Caco-2 (cell line): ENCODE measurements around the gene TFPI. TPM values are rescaled to one million over a fixed set of nuclear protein-coding genes. Genes with fewer than 3 reads are reported as not detected.

ENCODE experiments used
- BruUV-seq: library from RNA; stranded (reverse); fragments of 400-500 nt; replicated peaks from 2 replicates; lab custom pipeline; 2021; lab: Mats Ljungman, UMichigan
- CTCF ChIA-PET: fragments of 300-600 bp; sonication (Branson Sonifier 250); formaldehyde crosslinking; loops from one replicate; lab custom pipeline; 2022; ENCODE audit warnings: antibody characterized with exemption; lab: Charles Lee
- POLR2A ChIA-PET: fragments of 300-600 bp; sonication (Branson Sonifier 250); formaldehyde crosslinking; loops from one replicate; lab custom pipeline; 2022; ENCODE audit warnings: antibody characterized with exemption; lab: Charles Lee
- DNase-seq, 2 experiments: peaks; one replicate each; pipeline versions ENCODE4 v3.0.0 to v3.0.0-alpha.2; 2020 to 2022
- H3K27me3 ChIP-seq: replicated peaks from 2 replicates; pipeline ENCODE4 v1.6.0; 2011; ENCODE audit warnings: low read length; ENCODE audit not compliant: control insufficient read depth, insufficient read depth
- H3K36me3 ChIP-seq: 2 replicates; pipeline ENCODE4 v1.5.1; 2011; ENCODE audit warnings: low read length; ENCODE audit not compliant: control insufficient read depth, insufficient read depth
- H3K4me1 ChIP-seq: fragments of 250-450 bp; sonication (Bioruptor Pico); 2 replicates; pipeline ENCODE4 v1.5.1; 2020; ENCODE audit warnings: mild to moderate bottlenecking
- H3K4me3 ChIP-seq: 2 replicates; pipeline ENCODE4 v1.5.1; 2011; ENCODE audit warnings: low read depth, mild to moderate bottlenecking, control low read depth, low read length
- H3K9me3 ChIP-seq: fragments of 250-450 bp; sonication (Bioruptor Pico); 2 replicates; pipeline ENCODE4 v1.5.1; 2020; ENCODE audit warnings: mild to moderate bottlenecking, moderate library complexity
- H3K27ac Mint-ChIP-seq: one replicate; pipeline ENCODE4 v1.8.0; 2022; ENCODE audit warnings: mixed read lengths; ENCODE audit not compliant: unreplicated experiment
- H3K27me3 Mint-ChIP-seq: one replicate; pipeline ENCODE4 v1.8.0; 2022; ENCODE audit warnings: mixed read lengths; ENCODE audit not compliant: insufficient read depth, unreplicated experiment
- H3K36me3 Mint-ChIP-seq: one replicate; pipeline ENCODE4 v1.8.0; 2022; ENCODE audit warnings: mild to moderate bottlenecking, mixed read lengths; ENCODE audit not compliant: insufficient read depth, unreplicated experiment
- H3K4me1 Mint-ChIP-seq: one replicate; pipeline ENCODE4 v1.8.0; 2022; ENCODE audit warnings: low read depth, mixed read lengths; ENCODE audit not compliant: unreplicated experiment
- H3K4me3 Mint-ChIP-seq: one replicate; pipeline ENCODE4 v1.8.0; 2022; ENCODE audit warnings: mild to moderate bottlenecking, moderate library complexity, mixed read lengths; ENCODE audit not compliant: unreplicated experiment
- H3K9me3 Mint-ChIP-seq: one replicate; pipeline ENCODE4 v1.8.0; 2022; ENCODE audit warnings: mixed read lengths; ENCODE audit not compliant: unreplicated experiment
- intact Hi-C: fragments of 100-400 bp; cut with micrococcal nuclease; formaldehyde crosslinking; loops from one replicate; pipeline ENCODE4 v1.10.0; 2022; ENCODE audit not compliant: unreplicated experiment
- total RNA-seq: library from RNA; stranded (reverse); gene quantifications from 2 replicates; pipeline ENCODE4 v1.2.3, GENCODE V29; 2022
- TF ChIP-seq, protein P1 (sequence below), 2 experiments: fragments of 200-600 bp in 1 of 2; IDR thresholded peaks; 1 replicate in 1 of 2; 2 replicates in 1 of 2; pipeline versions ENCODE4 v1.5.1 to v1.8.0; 2011 to 2022; ENCODE audit warnings: antibody characterized with exemption in 1 of 2, control low read depth in 1 of 2, inconsistent platforms in 1 of 2, low read depth in 1 of 2, low read length in 1 of 2, mild to moderate bottlenecking in 1 of 2, moderate library complexity in 1 of 2; ENCODE audit not compliant: insufficient read depth in 1 of 2, severe bottlenecking in 1 of 2, unreplicated experiment in 1 of 2

Gene TFPI
- total RNA-seq, 1 experiment from 2014 or later = 31.0 TPM

DNA sequence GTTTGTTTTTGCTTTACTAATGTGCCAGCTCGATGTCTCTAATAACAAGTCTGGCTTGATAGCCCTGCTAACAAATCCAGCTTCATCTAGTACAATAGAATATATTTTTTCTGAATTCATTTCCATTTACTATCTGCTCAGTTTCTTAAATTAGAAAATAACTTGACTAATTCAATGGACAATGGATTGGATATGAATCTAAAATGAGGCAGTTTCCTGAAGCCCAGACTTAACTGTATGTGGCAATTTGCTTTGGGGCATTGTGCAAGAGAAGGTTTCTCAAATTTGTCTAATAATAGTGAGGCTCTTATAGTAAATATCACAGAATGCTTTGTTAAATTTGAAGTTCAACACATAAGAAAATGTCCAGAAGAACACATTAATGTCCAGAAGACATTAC lies 132.0 kb downstream of the TFPI start:
- TF ChIP-seq, protein P1, sequence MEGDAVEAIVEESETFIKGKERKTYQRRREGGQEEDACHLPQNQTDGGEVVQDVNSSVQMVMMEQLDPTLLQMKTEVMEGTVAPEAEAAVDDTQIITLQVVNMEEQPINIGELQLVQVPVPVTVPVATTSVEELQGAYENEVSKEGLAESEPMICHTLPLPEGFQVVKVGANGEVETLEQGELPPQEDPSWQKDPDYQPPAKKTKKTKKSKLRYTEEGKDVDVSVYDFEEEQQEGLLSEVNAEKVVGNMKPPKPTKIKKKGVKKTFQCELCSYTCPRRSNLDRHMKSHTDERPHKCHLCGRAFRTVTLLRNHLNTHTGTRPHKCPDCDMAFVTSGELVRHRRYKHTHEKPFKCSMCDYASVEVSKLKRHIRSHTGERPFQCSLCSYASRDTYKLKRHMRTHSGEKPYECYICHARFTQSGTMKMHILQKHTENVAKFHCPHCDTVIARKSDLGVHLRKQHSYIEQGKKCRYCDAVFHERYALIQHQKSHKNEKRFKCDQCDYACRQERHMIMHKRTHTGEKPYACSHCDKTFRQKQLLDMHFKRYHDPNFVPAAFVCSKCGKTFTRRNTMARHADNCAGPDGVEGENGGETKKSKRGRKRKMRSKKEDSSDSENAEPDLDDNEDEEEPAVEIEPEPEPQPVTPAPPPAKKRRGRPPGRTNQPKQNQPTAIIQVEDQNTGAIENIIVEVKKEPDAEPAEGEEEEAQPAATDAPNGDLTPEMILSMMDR (IDR thresholded peaks at IDR 0.05; ENCODE audit: insufficient read depth in 1 of 2, low read depth in 1 of 2, low read length in 1 of 2, severe bottlenecking in 1 of 2, unreplicated experiment in 1 of 2) = no peak
- Mint-ChIP-seq H3K4me3 (no peak overlapping the region), H3K27me3 (no peaks in the 10 kb centered on the region), H3K36me3 (no peaks in the 10 kb centered on the region), H3K4me1 (no peaks in the 10 kb centered on the region), H3K9me3 (no peaks in the 10 kb centered on the region), H3K27ac (no peak overlapping the region)
- POLR2A ChIA-PET = no interaction called here
- CTCF ChIA-PET = no interaction called here
- H3K9me3 ChIP-seq = no peaks in the 10 kb centered on the region
- intact Hi-C loops = no loop called here
- no peaks in the 10 kb centered on the region for H3K27me3 ChIP-seq
- no peaks in the 10 kb centered on the region for H3K4me1 ChIP-seq
- H3K36me3 ChIP-seq = no peaks in the 10 kb centered on the region
- no peak for DNase-seq
- H3K4me3 ChIP-seq = no peak overlapping the region
- no TSS peak for BruUV-seq

GRCh38 chr2:187421519-187421918 lies 132.7 kb downstream of the TFPI start:
- H3K4me1 ChIP-seq = no peaks in the 10 kb centered on the region
- no peaks in the 10 kb centered on the region for H3K27me3 ChIP-seq
- H3K36me3 Mint-ChIP-seq = no peaks in the 10 kb centered on the region
- POLR2A ChIA-PET = no interaction called here
- no peaks in the 10 kb centered on the region for H3K4me1 Mint-ChIP-seq
- BruUV-seq = no TSS peak
- TF ChIP-seq, protein P1 (IDR thresholded peaks at IDR 0.05; ENCODE audit: insufficient read depth in 1 of 2, low read depth in 1 of 2, low read length in 1 of 2, severe bottlenecking in 1 of 2, unreplicated experiment in 1 of 2) = no peak
- H3K9me3 Mint-ChIP-seq = no peaks in the 10 kb centered on the region
- H3K4me3 Mint-ChIP-seq = no peak overlapping the region
- CTCF ChIA-PET = no interaction called here
- no peaks in the 10 kb centered on the region for H3K27me3 Mint-ChIP-seq
- H3K27ac Mint-ChIP-seq = no peak overlapping the region
- H3K36me3 ChIP-seq = no peaks in the 10 kb centered on the region
- DNase-seq = no peak
- intact Hi-C loops = no loop called here
- no peaks in the 10 kb centered on the region for H3K9me3 ChIP-seq
- H3K4me3 ChIP-seq = no peak overlapping the region

DNA sequence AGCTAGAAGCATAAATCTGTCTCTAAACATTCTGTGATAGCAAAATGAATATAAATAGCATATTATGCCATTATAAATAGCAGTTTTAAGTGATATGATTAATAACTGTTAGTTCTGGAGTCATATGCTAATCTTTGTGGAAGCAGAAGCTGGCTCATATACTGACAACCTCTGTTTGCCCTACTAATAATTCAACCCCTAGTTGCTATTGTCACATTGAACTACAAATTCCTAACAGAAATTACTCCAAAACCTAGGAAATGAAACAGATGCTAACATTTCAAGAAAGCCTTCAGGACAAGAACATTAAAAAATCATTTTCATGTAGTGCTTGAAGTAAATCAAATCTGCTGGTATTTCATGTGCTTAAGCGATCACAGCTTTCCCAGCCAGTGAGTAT lies 134.4 kb downstream of the TFPI start:
- Mint-ChIP-seq H3K36me3 (no peaks in the 10 kb centered on the region), H3K27ac (no peak overlapping the region), H3K4me1 (no peaks in the 10 kb centered on the region), H3K4me3 (no peak overlapping the region), H3K27me3 (no peaks in the 10 kb centered on the region), H3K9me3 (no peaks in the 10 kb centered on the region)
- intact Hi-C loops = no loop called here
- no peak for DNase-seq
- no peak overlapping the region for H3K4me3 ChIP-seq
- BruUV-seq = no TSS peak
- no peaks in the 10 kb centered on the region for H3K36me3 ChIP-seq
- no peaks in the 10 kb centered on the region for H3K4me1 ChIP-seq
- TF ChIP-seq, protein P1 (IDR thresholded peaks at IDR 0.05; ENCODE audit: insufficient read depth in 1 of 2, low read depth in 1 of 2, low read length in 1 of 2, severe bottlenecking in 1 of 2, unreplicated experiment in 1 of 2) = no peak
- no peaks in the 10 kb centered on the region for H3K9me3 ChIP-seq
- H3K27me3 ChIP-seq = no peaks in the 10 kb centered on the region
- ChIA-PET POLR2A (no interaction called here), CTCF (no interaction called here)
